Neural progenitor cell (in vitro differentiated cells): ENCODE results near the gene TANC1. TPM values are rescaled to one million over a fixed set of nuclear protein-coding genes. Genes with fewer than 3 reads are reported as not detected.

ENCODE experiments used
- DNase-seq: peaks from one replicate; pipeline ENCODE4 v3.0.0-alpha.2; 2016; ENCODE audit warnings: low spot score
- H2AFZ ChIP-seq: fragments of 200-600 bp; sonication (generic); replicated peaks from 2 replicates; pipeline ENCODE4 v1.6.1; 2016; ENCODE audit warnings: antibody characterized with exemption
- H3F3A ChIP-seq: fragments of 200-600 bp; sonication (generic); 2 replicates; pipeline ENCODE4 v1.6.1; 2016; ENCODE audit warnings: antibody characterized with exemption, low read depth
- H3K27ac ChIP-seq: fragments of 200-600 bp; sonication (generic); 2 replicates; pipeline ENCODE4 v1.5.1; 2016; ENCODE audit warnings: mild to moderate bottlenecking
- H3K27me3 ChIP-seq: fragments of 200-600 bp; sonication (generic); 2 replicates; pipeline ENCODE4 v1.6.1; 2016; ENCODE audit warnings: mild to moderate bottlenecking, moderate library complexity
- H3K36me3 ChIP-seq: fragments of 200-600 bp; sonication (generic); 2 replicates; pipeline ENCODE4 v1.5.1; 2016
- H3K4me1 ChIP-seq: fragments of 200-600 bp; sonication (generic); 2 replicates; pipeline ENCODE4 v1.6.1; 2016; ENCODE audit warnings: mixed run types
- H3K4me2 ChIP-seq: fragments of 200-600 bp; sonication (generic); 2 replicates; pipeline ENCODE4 v1.6.1; 2016
- H3K4me3 ChIP-seq: fragments of 200-600 bp; sonication (generic); 2 replicates; pipeline ENCODE4 v1.5.1; 2016
- H3K79me2 ChIP-seq: fragments of 200-600 bp; sonication (generic); 2 replicates; pipeline ENCODE4 v1.6.1; 2016; ENCODE audit warnings: low read depth
- H3K9ac ChIP-seq: fragments of 200-600 bp; sonication (generic); 2 replicates; pipeline ENCODE4 v1.6.1; 2016
- H3K9me3 ChIP-seq: fragments of 200-600 bp; sonication (generic); 2 replicates; pipeline ENCODE4 v1.5.1; 2016; ENCODE audit warnings: low read depth
- H4K20me1 ChIP-seq: fragments of 200-600 bp; sonication (generic); 2 replicates; pipeline ENCODE4 v1.6.1; 2016; ENCODE audit warnings: low read depth
- H3K27ac Mint-ChIP-seq: 3 replicates; pipeline ENCODE4 v1.8.0; 2021; ENCODE audit warnings: mixed read lengths
- H3K27me3 Mint-ChIP-seq: 2 replicates; pipeline ENCODE4 v1.8.0; 2022; ENCODE audit warnings: low read depth, mild to moderate bottlenecking, inconsistent platforms, moderate library complexity, mixed read lengths; ENCODE audit not compliant: insufficient read depth
- H3K36me3 Mint-ChIP-seq: 3 replicates; pipeline ENCODE4 v1.8.0; 2021; ENCODE audit warnings: mixed read lengths
- H3K4me1 Mint-ChIP-seq: 3 replicates; pipeline ENCODE4 v1.8.0; 2021; ENCODE audit warnings: mixed read lengths
- H3K4me3 Mint-ChIP-seq: 3 replicates; pipeline ENCODE4 v1.8.0; 2021; ENCODE audit warnings: mild to moderate bottlenecking, moderate library complexity, mixed read lengths
- H3K9me3 Mint-ChIP-seq: 3 replicates; pipeline ENCODE4 v1.8.0; 2020; ENCODE audit warnings: mixed read lengths
- EZH2 ChIP-seq: fragments of 200-600 bp; sonication (generic); IDR thresholded peaks from 2 replicates; pipeline ENCODE4 v1.6.1; 2017; ENCODE audit warnings: antibody characterized with exemption, mild to moderate bottlenecking, moderate library complexity
- EZH2phosphoT487 ChIP-seq: fragments of 200-600 bp; sonication (generic); IDR thresholded peaks from 2 replicates; pipeline ENCODE4 v1.6.1; 2017; ENCODE audit warnings: antibody characterized with exemption
- total RNA-seq: library from RNA; depleted of rRNA; stranded (reverse); fragments of >200 nt; gene quantifications from 2 replicates; pipeline ENCODE4 v1.2.3, GENCODE V29; 2015; ENCODE audit warnings: low replicate concordance
- TF ChIP-seq, protein P1 (sequence below): fragments of 200-600 bp; sonication (generic); IDR thresholded peaks from 2 replicates; pipeline ENCODE4 v1.5.1; 2017; ENCODE audit warnings: antibody characterized with exemption, mild to moderate bottlenecking

The TANC1 gene
- total RNA-seq, 1 donor from 2014 or later = 11.9 TPM

DNA sequence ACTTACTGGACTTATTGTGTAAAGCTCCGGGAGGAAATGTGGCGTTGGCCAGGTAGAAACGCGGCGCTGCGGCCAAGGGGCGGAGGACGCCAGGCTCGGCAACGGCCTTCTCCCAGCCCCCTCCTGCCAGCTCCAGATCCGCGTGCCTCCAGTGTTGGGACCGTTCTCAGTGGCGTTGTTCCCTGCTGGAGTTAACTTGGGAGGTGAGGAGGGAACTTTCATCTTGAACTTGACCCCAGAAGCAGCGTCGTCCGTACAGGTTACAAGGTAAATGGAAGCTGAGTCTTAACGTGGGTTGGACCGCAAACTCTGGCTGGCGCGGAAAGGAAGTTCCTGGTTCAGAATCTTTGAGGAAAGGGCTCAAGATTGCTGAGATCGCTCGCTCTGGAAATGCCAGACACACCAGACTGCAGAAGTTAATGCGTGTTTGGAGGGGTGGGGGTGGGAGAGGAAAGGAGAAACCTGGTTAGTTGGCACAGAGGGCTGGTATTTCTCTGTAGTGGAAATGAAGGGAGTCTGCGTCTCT lies 1.3 kb downstream of the TANC1 start:
- Mint-ChIP-seq H3K27ac (peak overlapping the region; percentile 29), H3K4me1 (peaks cover 42% of the 10 kb centered on the region), H3K9me3 (no peaks in the 10 kb centered on the region), H3K4me3 (peak overlapping the region; percentile 98), H3K27me3 (peaks cover 4% of the 10 kb centered on the region), H3K36me3 (peaks cover 5% of the 10 kb centered on the region)
- H4K20me1 ChIP-seq = peaks cover 33% of the 10 kb centered on the region
- H3K4me2 ChIP-seq = peak overlapping the region; percentile 87
- peaks cover 22% of the 10 kb centered on the region for H3K4me1 ChIP-seq
- peaks cover 81% of the 10 kb centered on the region for H3K27me3 ChIP-seq
- no peaks in the 10 kb centered on the region for H3K36me3 ChIP-seq
- peak overlapping the region; percentile 83 for H3K4me3 ChIP-seq
- TF ChIP-seq EZH2 (peak; percentile 42), EZH2phosphoT487 (no peak)
- H3K27ac ChIP-seq = no peak overlapping the region
- peaks cover 32% of the 10 kb centered on the region for H3F3A ChIP-seq
- H3K79me2 ChIP-seq = peaks cover 3% of the 10 kb centered on the region
- no peaks in the 10 kb centered on the region for H3K9me3 ChIP-seq
- H2AFZ ChIP-seq = peak overlapping the region; percentile 98
- DNase-seq = peak; percentile 41
- H3K9ac ChIP-seq = no peak overlapping the region

DNA sequence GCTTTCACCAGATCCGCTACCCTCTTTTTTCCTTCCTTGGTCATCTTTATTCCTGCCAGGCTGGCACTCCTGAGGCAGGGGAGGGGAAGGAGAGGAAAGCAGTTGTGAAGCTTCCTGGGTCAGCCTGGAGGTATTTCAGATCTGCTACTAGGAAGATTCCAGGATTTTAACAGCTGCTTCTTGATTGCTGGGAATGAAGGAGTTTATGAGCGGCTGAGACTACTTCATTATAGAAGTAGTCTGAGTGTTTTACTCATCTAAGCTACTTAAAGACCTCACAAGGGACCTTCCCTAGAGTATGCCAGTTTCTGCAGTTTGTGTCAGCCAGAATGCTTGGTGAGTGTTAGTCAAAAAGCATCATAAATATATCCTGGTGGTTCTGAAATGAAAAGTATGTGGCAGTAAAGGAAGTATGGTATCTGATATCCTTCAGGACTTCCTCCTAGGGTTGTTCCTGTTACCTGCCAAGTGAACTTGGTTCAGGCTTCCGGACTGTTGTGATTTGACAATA lies 1.9 kb downstream of the TANC1 start:
- Histone ChIP-seq H3F3A (peaks cover 32% of the 10 kb centered on the region), H3K27me3 (peaks cover 75% of the 10 kb centered on the region), H3K4me3 (peak overlapping the region; percentile 83), H3K9ac (no peak overlapping the region), H3K4me2 (peak overlapping the region; percentile 87), H2AFZ (no peak overlapping the region), H3K4me1 (peaks cover 22% of the 10 kb centered on the region), H3K27ac (no peak overlapping the region), H4K20me1 (peaks cover 33% of the 10 kb centered on the region), H3K79me2 (peaks cover 5% of the 10 kb centered on the region), H3K9me3 (no peaks in the 10 kb centered on the region), H3K36me3 (no peaks in the 10 kb centered on the region)
- Mint-ChIP-seq H3K4me3 (peak overlapping the region; percentile 98), H3K9me3 (peaks cover 2% of the 10 kb centered on the region), H3K36me3 (peaks cover 5% of the 10 kb centered on the region), H3K27ac (no peak overlapping the region), H3K4me1 (peaks cover 40% of the 10 kb centered on the region), H3K27me3 (peaks cover 4% of the 10 kb centered on the region)
- no peak for DNase-seq
- TF ChIP-seq, protein P1, sequence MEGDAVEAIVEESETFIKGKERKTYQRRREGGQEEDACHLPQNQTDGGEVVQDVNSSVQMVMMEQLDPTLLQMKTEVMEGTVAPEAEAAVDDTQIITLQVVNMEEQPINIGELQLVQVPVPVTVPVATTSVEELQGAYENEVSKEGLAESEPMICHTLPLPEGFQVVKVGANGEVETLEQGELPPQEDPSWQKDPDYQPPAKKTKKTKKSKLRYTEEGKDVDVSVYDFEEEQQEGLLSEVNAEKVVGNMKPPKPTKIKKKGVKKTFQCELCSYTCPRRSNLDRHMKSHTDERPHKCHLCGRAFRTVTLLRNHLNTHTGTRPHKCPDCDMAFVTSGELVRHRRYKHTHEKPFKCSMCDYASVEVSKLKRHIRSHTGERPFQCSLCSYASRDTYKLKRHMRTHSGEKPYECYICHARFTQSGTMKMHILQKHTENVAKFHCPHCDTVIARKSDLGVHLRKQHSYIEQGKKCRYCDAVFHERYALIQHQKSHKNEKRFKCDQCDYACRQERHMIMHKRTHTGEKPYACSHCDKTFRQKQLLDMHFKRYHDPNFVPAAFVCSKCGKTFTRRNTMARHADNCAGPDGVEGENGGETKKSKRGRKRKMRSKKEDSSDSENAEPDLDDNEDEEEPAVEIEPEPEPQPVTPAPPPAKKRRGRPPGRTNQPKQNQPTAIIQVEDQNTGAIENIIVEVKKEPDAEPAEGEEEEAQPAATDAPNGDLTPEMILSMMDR = no peak
- TF ChIP-seq EZH2phosphoT487 = no peak
- TF ChIP-seq EZH2 = no peak

DNA sequence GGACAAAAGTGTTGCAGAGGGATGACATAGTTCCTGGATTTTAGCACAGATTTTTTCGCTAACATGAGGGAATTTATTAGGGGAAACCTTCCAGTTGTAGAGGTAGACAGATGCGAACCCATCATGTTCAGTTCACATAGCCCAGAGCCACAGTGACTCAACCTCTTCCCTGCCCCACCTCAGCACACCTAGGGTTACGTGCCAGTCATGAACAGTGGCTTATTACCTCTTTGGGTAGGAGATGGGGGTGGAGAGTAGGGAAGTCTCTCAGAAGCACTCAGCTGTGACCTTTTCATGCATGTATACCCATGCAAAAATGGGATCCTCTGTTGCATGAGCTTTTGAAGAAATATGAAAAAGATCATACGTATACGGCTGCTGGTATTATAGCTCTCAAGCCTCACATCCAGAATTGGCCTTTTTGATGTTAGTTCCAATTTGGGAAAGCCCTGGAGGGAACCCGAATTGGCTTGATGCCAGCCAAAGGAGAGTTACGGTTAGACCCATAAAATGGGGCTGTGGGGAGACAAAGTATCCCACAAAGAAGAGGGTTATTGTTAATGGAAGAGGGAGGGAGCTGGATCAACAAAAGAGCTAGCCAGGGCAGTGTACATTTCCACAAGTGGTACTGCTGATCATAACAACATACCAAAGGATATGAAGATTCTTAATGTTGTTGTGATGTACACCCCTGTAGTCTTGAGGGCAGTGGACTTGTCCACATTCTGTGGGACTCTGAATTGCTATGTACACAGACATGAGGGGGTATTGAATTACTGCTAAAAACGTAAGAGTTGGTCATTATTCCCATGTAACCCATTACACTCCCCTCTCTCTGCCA lies 4.9 kb downstream of the TANC1 start:
- Histone ChIP-seq H3K36me3 (no peaks in the 10 kb centered on the region), H3F3A (peaks cover 11% of the 10 kb centered on the region), H3K9ac (no peak overlapping the region), H2AFZ (no peak overlapping the region), H3K4me1 (peaks cover 7% of the 10 kb centered on the region), H3K4me3 (no peak overlapping the region), H3K27ac (no peak overlapping the region), H3K4me2 (no peak overlapping the region), H4K20me1 (peaks cover 33% of the 10 kb centered on the region), H3K27me3 (peaks cover 55% of the 10 kb centered on the region), H3K79me2 (peaks cover 7% of the 10 kb centered on the region), H3K9me3 (no peaks in the 10 kb centered on the region)
- no peak overlapping the region for H3K4me3 Mint-ChIP-seq
- H3K9me3 Mint-ChIP-seq = peaks cover 4% of the 10 kb centered on the region
- TF ChIP-seq, protein P1 = no peak
- no peak for TF ChIP-seq EZH2phosphoT487
- no peak for TF ChIP-seq EZH2
- H3K27me3 Mint-ChIP-seq = peaks cover 4% of the 10 kb centered on the region
- H3K36me3 Mint-ChIP-seq = peaks cover 5% of the 10 kb centered on the region
- peaks cover 14% of the 10 kb centered on the region for H3K4me1 Mint-ChIP-seq
- H3K27ac Mint-ChIP-seq = no peak overlapping the region
- no peak for DNase-seq
